HG03196 (cell line): ENCODE measurements around the gene GARIN5B.

Source experiments
- ATAC-seq: cut with Tn5 transposase; IDR thresholded peaks from one replicate; pipeline ENCODE4 v1.9.1; 2021; ENCODE audit not compliant: unreplicated experiment

Gene GARIN5B

GRCh38 chr19:55325172-55325571 lies 37.9 kb downstream of the GARIN5B start, which contains the start of gene TMEM150B:
Gene TMEM150B (minus strand): TSS chr19:55325341. CDS start chr19:55321036, 4,305 bp downstream.
- no peak for ATAC-seq

DNA sequence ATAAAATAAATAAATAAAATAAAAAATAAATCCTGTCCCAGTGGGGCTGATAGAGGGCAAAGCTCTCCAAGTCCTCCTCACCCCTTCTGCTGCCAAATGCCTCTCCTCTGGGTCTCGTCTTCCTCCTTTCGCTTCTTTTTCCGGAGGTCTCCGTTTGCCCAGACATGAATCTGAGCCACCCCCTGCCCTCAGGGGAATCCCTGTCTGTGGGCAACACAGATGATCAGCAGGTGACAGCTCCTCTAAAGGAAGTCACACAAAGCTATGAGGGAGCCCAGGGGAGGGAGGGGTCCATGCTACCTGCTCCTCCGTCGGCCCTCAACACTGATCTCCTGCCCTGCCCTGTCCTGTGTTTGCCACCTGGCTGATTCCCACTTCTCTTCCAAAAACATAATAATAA lies 38.4 kb downstream of the GARIN5B start:
- ATAC-seq = no peak

DNA sequence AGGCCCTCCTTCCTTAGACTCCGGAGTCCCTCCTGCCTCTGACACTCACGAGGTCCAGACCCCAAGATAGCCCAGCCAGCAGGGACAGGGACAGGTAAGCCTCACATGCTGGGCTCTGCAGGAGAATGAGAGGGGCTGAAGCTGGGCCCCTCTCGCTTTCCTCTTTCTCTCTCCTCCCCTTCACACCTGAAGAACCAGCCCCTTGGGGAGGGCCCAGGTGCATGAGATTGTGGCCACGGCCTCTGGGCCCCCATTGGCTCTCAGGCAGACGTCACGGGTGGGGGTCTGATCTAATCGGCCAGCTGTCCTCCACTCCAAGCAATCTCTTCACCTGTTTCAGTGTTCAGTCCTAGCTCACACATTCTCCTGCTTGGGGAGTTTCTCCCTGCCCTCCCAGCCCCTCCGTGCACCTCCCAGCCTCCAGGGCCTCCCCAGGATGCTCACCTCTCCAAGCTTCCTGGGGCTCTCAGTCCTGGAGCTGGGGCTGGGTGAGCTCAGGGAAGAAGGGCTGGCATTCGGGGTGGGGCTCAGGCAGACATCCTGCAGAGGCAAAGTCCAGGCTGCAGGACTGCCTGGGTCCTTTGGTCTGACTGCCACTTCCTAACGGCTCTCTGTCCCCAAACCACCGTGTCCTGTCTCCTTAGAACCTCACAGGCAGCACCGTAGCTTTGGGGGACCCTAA lies 40.7 kb downstream of the GARIN5B start:
- no peak for ATAC-seq

DNA sequence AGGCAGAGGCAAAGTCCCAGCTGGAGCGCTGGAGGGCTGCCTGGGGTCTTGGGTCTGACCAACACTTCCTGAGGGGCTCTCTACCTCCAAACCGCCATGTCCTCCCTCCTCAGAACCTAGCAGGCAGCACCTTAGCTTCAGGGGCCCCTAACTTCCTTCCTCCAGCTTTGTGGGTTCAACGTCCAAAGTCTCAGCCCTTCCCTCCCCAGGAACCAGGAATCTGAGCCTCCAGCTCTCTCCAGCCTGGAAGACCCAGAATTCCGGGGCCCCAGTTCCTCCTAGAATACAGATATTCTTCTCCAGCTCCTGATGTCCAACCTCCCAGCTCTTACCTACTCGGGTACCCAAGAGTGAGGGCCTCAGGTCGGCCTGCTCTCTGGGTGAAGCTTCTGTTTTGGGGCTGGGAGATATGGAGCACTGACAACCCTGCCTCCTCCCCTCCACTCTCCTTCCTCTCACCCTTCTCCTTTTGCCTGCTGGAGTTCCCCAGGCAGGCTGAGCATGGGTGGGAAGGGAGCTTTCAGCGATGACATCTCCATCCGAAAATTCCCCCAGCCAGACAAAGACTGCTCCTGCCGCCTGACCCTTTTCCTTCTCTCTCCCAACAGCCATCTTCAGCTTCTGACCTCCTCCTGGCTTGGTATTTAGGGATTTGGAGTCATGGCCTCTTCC lies 41.5 kb downstream of the GARIN5B start:
- no peak for ATAC-seq

DNA sequence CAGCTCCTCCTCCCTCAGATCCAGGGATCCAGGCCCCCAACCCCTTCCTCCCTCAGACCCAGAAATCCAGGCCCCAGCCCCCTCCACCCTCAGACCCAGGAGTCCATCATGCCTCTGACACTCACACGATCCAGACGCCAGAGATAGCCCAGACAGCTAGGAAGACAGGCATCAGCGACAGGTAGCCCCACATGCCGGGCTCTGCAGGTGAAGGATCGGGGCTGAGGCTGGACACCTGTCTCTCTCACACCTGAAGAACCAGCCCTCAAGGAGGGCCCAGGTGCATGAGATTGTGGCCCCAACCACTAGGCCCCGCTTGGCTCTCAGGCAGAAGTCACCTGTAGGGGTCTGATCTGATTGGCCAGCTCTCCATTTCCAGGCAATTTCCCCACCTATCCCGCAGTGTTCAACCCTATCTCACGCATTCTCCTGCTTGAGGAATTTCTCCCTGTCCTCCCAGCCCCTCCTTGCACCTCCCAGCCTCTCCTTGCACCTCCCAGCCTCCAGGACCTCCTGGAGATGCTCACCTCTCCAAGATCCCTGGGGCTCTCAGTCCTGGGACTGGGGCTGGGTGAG lies 42.1 kb downstream of the GARIN5B start:
- ATAC-seq = no peak

DNA sequence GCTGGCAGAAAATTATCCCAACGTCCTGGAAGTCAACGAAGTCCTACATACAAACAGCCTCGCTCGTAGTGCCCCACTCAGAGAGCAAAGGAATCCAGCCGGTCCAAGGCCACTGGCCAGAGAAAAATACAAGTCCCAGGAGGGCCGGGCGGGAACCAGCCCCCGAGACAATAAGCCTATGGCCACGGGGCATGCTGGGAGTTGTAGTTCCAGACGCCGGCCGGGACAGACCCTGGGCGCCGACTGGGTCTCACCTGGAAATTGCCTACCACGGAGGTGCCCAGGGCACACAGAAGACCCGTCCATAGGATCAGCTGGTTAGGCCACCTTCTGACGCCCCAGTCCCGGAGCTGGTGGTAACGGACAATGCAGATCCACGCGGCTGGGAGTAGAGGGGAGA lies 43.3 kb downstream of the GARIN5B start:
- no peak for ATAC-seq

DNA sequence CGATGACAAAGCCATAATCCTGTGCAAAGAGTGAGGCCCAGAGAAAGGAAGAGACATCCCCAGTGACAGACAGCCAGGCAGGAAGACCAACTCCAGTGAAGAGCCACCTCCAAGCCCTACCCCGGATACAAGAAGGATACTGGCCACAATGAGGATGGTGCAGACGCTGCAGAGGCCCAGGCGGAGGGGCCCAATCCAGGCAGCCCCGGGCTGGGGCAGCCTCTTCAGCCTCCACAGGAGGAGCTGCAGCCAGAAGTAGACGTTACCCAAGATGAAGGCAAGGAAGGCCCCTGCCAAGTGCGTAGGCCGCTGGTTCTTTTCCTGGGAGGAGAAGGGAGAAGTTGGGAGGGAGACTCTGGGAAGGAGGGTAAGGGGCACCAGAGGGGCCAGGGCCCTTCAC lies 46.4 kb downstream of the GARIN5B start:
- ATAC-seq = no peak

DNA sequence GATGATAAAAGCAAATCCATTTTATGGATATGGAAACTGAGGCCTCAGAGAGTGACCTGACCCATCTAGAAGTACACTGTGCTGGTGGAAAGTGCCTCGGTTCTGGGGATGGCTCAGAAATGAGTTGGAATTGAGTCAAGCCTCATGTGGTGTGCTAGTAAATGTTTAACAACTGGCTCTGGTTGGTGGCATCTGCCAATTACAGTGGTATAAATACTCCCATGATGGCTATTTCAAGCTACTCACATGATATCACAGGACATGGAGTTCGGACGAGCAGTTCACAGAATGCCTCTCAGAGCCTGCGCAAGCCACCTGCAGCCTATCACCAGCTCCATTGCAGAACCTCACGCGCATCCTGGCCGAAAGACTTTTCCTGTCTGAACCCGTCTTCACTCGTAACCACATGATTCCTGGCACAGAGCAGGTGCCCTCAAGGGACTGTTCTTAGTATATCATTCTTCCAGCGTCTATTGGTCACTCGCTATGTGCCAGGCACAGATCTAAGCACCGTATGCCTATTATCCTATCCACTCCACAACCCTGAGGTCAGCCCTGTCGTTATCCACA lies 47.0 kb downstream of the GARIN5B start:
- ATAC-seq = no peak

DNA sequence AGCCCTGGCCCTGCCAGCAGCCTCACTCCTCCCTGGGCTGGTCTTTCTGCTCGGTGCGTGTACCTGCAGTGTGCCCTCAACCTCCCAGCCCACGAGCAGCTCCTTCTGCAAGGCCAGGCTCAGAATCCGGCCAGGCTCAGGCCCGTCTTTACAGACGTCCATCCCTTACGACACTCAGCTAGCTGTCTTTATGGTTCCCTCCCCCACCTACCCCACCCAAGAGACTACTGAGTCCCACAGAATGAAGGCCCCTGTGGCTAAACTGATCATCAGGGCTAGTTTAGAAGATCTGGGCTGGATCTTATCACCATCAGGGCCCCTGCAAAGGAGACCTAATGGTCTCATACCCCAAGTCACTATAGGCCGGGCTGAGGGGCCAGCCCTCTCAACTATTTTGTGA lies 48.7 kb downstream of the GARIN5B start:
- no peak for ATAC-seq

GRCh38 chr19:55312621-55313512 lies 50.2 kb downstream of the GARIN5B start:
- ATAC-seq = no peak

GRCh38 chr19:55311797-55312196 lies 51.3 kb downstream of the GARIN5B start:
- ATAC-seq = no peak

DNA sequence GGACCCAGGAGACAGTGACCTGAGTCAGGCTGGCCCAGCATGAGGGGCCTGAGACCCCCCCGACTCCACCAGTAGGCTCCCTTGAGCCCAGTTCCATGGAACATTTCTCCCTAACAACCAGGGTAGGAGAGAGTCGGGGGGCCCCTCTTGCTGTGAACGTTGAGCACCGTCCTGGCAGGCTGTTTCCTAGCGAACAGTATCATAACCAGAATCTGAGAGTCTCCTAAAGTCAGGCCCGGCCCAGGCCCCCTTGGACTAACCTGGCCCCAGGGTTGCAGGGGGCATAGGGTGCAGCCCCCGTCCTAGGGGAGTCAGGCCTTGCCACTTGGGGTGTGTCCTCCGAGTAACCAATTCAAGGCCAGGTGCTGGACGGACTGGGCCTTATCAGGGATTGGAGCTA lies 51.7 kb downstream of the GARIN5B start:
- no peak for ATAC-seq

DNA sequence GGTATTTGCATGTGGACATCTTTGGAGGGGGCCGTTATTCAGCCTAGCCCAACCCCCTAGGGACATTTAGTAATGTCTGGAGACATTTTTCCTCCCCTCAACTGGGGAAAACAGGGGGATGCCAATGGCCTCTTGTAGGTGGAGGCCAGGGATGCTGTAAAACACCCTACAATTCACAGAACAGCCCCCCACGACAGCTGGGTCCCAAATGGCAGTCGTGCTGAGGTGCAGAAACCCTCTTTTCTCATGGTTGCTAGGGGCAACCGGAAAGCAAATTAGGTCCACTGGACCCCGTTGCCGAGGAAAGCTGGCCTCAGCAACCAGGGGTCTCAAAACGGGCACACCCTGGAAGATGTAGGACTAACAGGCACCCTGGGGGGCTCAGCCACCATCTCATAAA lies 52.6 kb downstream of the GARIN5B start:
- no peak for ATAC-seq

- no peak for ATAC-seq
Measured at GRCh38 chr19:55309448-55309847, 53.6 kb downstream of the GARIN5B start.

- no peak for ATAC-seq
Measured at GRCh38 chr19:55308281-55308680, 54.8 kb downstream of the GARIN5B start.

DNA sequence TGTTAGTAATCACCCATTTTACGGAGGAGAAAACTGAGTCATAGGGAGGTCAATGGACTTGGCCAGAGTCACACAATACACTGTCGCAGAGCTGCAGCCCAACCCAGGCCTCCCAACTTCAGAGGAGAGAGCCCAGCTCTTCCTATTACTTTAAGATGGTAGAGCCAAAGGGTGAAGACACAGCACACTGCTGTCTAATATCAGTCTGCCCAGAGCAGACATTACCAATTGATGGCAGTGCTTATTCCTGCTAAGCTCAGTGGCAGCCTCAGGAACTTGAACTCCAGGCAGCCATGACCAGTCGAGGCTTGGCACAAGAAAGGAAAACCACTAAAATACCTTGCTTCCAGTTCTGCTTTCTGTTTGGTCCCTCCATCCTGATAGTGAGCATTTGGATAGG lies 56.3 kb downstream of the GARIN5B start:
- ATAC-seq = no peak

GRCh38 chr19:55305983-55306562 lies 57.0 kb downstream of the GARIN5B start:
- no peak for ATAC-seq

GRCh38 chr19:55305491-55305890 lies 57.6 kb downstream of the GARIN5B start:
- ATAC-seq = no peak

DNA sequence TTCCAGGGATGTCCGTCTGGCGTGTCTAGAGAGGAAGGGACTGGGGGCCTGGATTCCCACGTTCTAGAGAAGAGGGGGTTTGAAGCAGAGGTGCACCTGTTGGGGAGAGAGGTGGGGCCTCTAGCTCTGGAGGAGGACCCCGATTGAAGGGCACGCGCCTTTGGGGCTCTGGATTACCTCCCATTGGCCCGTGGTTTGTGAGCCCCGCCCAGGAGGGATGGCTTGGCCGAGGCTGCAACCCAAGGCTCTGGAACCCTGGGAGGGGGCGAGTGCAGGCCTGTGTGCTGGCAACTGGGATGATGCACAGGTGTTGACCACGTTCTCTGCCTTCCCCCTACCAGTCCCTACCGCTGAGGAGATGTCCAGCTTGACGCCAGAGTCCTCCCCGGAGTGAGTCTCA lies 58.1 kb downstream of the GARIN5B start:
- ATAC-seq = no peak
